Breast epithelium (tissue), 3 donors: ENCODE results near the gene SDK1.

Experiments
- CTCF ChIP-seq, 3 donors: fragments of 450-650 bp; IDR thresholded peaks; one replicate each; pipeline ENCODE4 v1.5.1; 2016 to 2017; ENCODE audit warnings: antibody characterized with exemption in 3 of 3, mild to moderate bottlenecking in 3 of 3, moderate library complexity in 3 of 3
- POLR2A ChIP-seq: fragments of 450-650 bp; IDR thresholded peaks from one replicate; pipeline ENCODE4 v1.6.1; 2016; ENCODE audit warnings: antibody characterized with exemption, mild to moderate bottlenecking, moderate library complexity

- TF ChIP-seq POLR2A = no peak
- TF ChIP-seq CTCF (IDR thresholded peaks at IDR 0.05) = no peak
Observed at GRCh38 chr7:3762146-3762831, 461.2 kb downstream of the SDK1 start.
